Measurements from ENCODE around the gene ADGRA1. TPM values are rescaled to one million over a fixed set of nuclear protein-coding genes. Genes with fewer than 3 reads are reported as not detected.

Gene ADGRA1
- total and polyA plus RNA-seq, 2 of the 8 experiments (the other 6 are each of a cell fraction or from before 2014, with no cell fraction given), result 0.17 to 0.21 TPM

DNA sequence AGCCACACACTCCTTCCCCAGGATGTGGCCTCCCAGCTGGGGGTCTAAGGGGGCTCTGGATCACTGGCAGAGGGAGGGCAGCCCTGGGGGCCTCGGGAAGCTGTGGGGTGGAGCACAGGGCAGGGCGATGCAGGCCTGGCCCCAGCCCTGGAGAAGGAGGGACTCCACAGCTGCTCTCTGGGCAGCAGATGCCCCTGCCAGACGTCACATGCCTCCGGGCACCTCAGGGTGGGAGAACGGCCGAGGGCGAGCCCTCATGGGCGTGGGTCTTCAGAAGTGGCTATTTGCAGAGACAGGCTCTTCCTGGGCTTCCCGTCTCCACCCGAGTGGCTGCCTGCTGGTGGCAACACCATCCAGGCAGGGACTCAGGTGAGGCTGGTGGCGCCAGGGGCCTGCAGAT is 16.0 kb upstream of the ADGRA1 start:
- Histone ChIP-seq H3K4ac (replicated peaks; ENCODE audit: insufficient read length, low read depth, low read length) (no peak overlapping the region), H4K5ac (ENCODE audit: insufficient read length, low read depth, low read length) (no peak overlapping the region), H3K79me1 (ENCODE audit: low read depth, low read length) (no peaks in the 10 kb centered on the region), H2BK15ac (ENCODE audit: low read length) (no peak overlapping the region), H4K20me1 (replicated peaks in 1 of 2; ENCODE audit: control insufficient read depth in 1 of 2, insufficient read depth in 2 of 2, low read length in 2 of 2) (peaks cover 0 to 1% of the 10 kb centered on the region in 2 experiments), H3K4me2 (ENCODE audit: insufficient read depth in 1 of 2, low read depth in 2 of 2, low read length in 2 of 2) (no peak overlapping the region), H3K23ac (ENCODE audit: insufficient read length) (no peak overlapping the region), H3K79me2 (ENCODE audit: control insufficient read depth in 1 of 2, insufficient read depth in 2 of 2, low read length in 2 of 2) (no peaks in the 10 kb centered on the region), H3K9me3 (ENCODE audit: insufficient read depth in 2 of 2, low read depth in 1 of 2, low read length in 1 of 2) (peaks cover 0 to 6% of the 10 kb centered on the region in 2 experiments; a peak in 1 of 4 replicates), H2AFZ (ENCODE audit: low read length) (no peak overlapping the region), H3K23me2 (ENCODE audit: low read depth, low read length) (peaks cover 1% of the 10 kb centered on the region; the same call in 1 of the 2 replicates), H3K56ac (replicated peaks; ENCODE audit: insufficient read length, low read depth, low read length) (no peak overlapping the region), H3K9ac (replicated peaks in 1 of 4; ENCODE audit: extremely low read depth in 1 of 4, low read depth in 3 of 4, low read length in 3 of 4) (no peak overlapping the region), H3K18ac (ENCODE audit: extremely low read depth, low read length) (no peak overlapping the region; the same call in 1 of the 2 replicates), H3K14ac (ENCODE audit: insufficient read length) (no peak overlapping the region), H3K4me3 (ENCODE audit: extremely low read depth in 1 of 4, insufficient read depth in 2 of 4, low read depth in 3 of 4, low read length in 4 of 4) (no peak overlapping the region), H3K4me1 (replicated peaks in 1 of 4; ENCODE audit: control insufficient read depth in 3 of 4, insufficient read depth in 4 of 4, low read length in 3 of 4) (peaks cover 0 to 6% (median 0%) of the 10 kb centered on the region in 4 experiments; a peak in 3 of 7 replicates), H3K27me3 (replicated peaks in 1 of 4; ENCODE audit: control insufficient read depth in 3 of 4, extremely low read depth in 1 of 4, insufficient read depth in 3 of 4, low read length in 3 of 4) (no peaks in the 10 kb centered on the region), H2BK20ac (ENCODE audit: low read length) (no peak overlapping the region; the same call in 1 of the 2 replicates), H2AK5ac (ENCODE audit: low read depth, low read length) (no peak overlapping the region), H4K8ac (ENCODE audit: extremely low read depth, insufficient read depth, low read length) (no peak overlapping the region), H2BK5ac (ENCODE audit: low read depth, low read length) (no peak overlapping the region), H2BK120ac (replicated peaks; ENCODE audit: low read depth, low read length) (no peak overlapping the region), H3K36me3 (ENCODE audit: control insufficient read depth in 2 of 4, insufficient read depth in 4 of 4, low read length in 3 of 4) (no peaks in the 10 kb centered on the region), H3K27ac (ENCODE audit: low read depth, low read length) (no peak overlapping the region), H2BK12ac (ENCODE audit: low read depth, low read length) (peak overlapping the region; percentile 50; the same call in 1 of the 2 replicates), H4K91ac (replicated peaks; ENCODE audit: insufficient read length, low read length) (peak overlapping the region; percentile 19)
- 89% methylated on average over 10 of the region's 11 CpGs; no CpG with 5 or more reads in 1 of the 2 experiments for WGBS, 2 experiments (ENCODE audit: extremely low coverage in 1 of 2, insufficient coverage in 1 of 2, insufficient read length in 1 of 2, insufficient replicate concordance in 2 of 2, low coverage in 1 of 2, low lambda C conversion rate in 2 of 2, missing lambda C conversion rate in 1 of 2)
- DNase-seq (ENCODE audit: low read depth in 1 of 2, low spot score in 2 of 2) (no peak), FAIRE-seq (no peak)
- POLR2A ChIA-PET (ENCODE audit: partially characterized antibody), result no interaction called here
- TF ChIP-seq POU5F1 (IDR thresholded peaks at IDR 0.05; ENCODE audit: low read depth, low read length), result no peak
- TF ChIP-seq CHD1 (IDR thresholded peaks at IDR 0.05; ENCODE audit: low read depth, low read length), result no peak
- no peak for TF ChIP-seq BACH1 (IDR thresholded peaks at IDR 0.05; ENCODE audit: low read length)
- no peak for TF ChIP-seq PHF8 (conservative IDR thresholded peaks at IDR 0.05; ENCODE audit: low read depth, low read length)
- TF ChIP-seq RXRA (IDR thresholded peaks at IDR 0.05; ENCODE audit: insufficient read depth, low read depth, low read length), result no peak
- CTCF ChIA-PET (ENCODE audit: partially characterized antibody), result interaction anchor here (1.0 kb wide), 1 partner anchor 168 kb away, joined by 3 read pairs; no protein-coding TSS in a partner anchor
